ENCODE data around the gene CCDC146. TPM values are rescaled to one million over a fixed set of nuclear protein-coding genes. Genes with fewer than 3 reads are reported as not detected.

The CCDC146 gene
- total RNA-seq, 4 donors from 2014 or later = 35.9 to 51.3 (median 44.3) TPM

- H3K27me3 ChIP-seq = no peaks in the 10 kb centered on the region
- DNase-seq = no peak
- H3K4me1 ChIP-seq = no peaks in the 10 kb centered on the region
- TF ChIP-seq CTCF (IDR thresholded peaks at IDR 0.05) (no peak), POLR2A (IDR thresholded peaks at IDR 0.05) (no peak)
- no peak overlapping the region for H3K27ac ChIP-seq
- intact Hi-C loops (cut with DNase I) = no loop called here
- H3K9me3 ChIP-seq = no peaks in the 10 kb centered on the region
- H3K36me3 ChIP-seq = no peaks in the 10 kb centered on the region
- H3K4me3 ChIP-seq (replicated peaks in 1 of 3) = no peak overlapping the region
Observed at GRCh38 chr7:77254429-77254828, 132.0 kb downstream of the CCDC146 start.

GRCh38 chr7:77254915-77255314 is 132.5 kb downstream of the CCDC146 start:
- DNase-seq = no peak
- H3K27me3 ChIP-seq = no peaks in the 10 kb centered on the region
- no peak overlapping the region for H3K4me3 ChIP-seq (replicated peaks in 1 of 3)
- intact Hi-C loops (cut with DNase I) = no loop called here
- no peaks in the 10 kb centered on the region for H3K4me1 ChIP-seq
- no peak overlapping the region for H3K27ac ChIP-seq
- WGBS, 2 donors = 92% methylated on average over 2 of the region's 2 CpGs
- H3K36me3 ChIP-seq = no peaks in the 10 kb centered on the region
- H3K9me3 ChIP-seq = no peaks in the 10 kb centered on the region
- TF ChIP-seq CTCF (IDR thresholded peaks at IDR 0.05) = no peak
- TF ChIP-seq POLR2A (IDR thresholded peaks at IDR 0.05) = no peak

- WGBS, 2 donors = 87 to 96% methylated on average over 1 of the region's 1 CpG
Observed at GRCh38 chr7:77258014-77258413, 135.6 kb downstream of the CCDC146 start.

GRCh38 chr7:77258593-77258992 is 136.2 kb downstream of the CCDC146 start:
- Histone ChIP-seq H3K27ac (no peak overlapping the region), H3K9me3 (no peaks in the 10 kb centered on the region), H3K36me3 (no peaks in the 10 kb centered on the region), H3K27me3 (no peaks in the 10 kb centered on the region), H3K4me3 (replicated peaks in 1 of 3) (no peak overlapping the region), H3K4me1 (no peaks in the 10 kb centered on the region)
- DNase-seq = no peak
- TF ChIP-seq CTCF (IDR thresholded peaks at IDR 0.05) (no peak), POLR2A (IDR thresholded peaks at IDR 0.05) (no peak)
- intact Hi-C loops (cut with DNase I) = no loop called here
- WGBS, 2 donors = 88 to 91% methylated on average over 6 of the region's 6 CpGs

More at GRCh38 chr7:77258014-77258413, 135.6 kb downstream of the CCDC146 start:
- H3K27me3 ChIP-seq = no peaks in the 10 kb centered on the region
- no peaks in the 10 kb centered on the region for H3K4me1 ChIP-seq
- H3K27ac ChIP-seq = no peak overlapping the region
- intact Hi-C loops (cut with DNase I) = no loop called here
- DNase-seq = no peak
- no peaks in the 10 kb centered on the region for H3K9me3 ChIP-seq
- TF ChIP-seq CTCF (IDR thresholded peaks at IDR 0.05) = no peak
- TF ChIP-seq POLR2A (IDR thresholded peaks at IDR 0.05) = no peak
- H3K4me3 ChIP-seq (replicated peaks in 1 of 3) = no peak overlapping the region
- H3K36me3 ChIP-seq = no peaks in the 10 kb centered on the region

GRCh38 chr7:77262316-77262715 is 139.9 kb downstream of the CCDC146 start:
- H3K9me3 ChIP-seq = no peaks in the 10 kb centered on the region
- no peak overlapping the region for H3K27ac ChIP-seq
- no peak for TF ChIP-seq POLR2A (IDR thresholded peaks at IDR 0.05)
- TF ChIP-seq CTCF (IDR thresholded peaks at IDR 0.05) = no peak
- no peak overlapping the region for H3K4me3 ChIP-seq (replicated peaks in 1 of 3)
- WGBS, 2 donors = 92 to 97% methylated on average over 4 of the region's 4 CpGs
- no peaks in the 10 kb centered on the region for H3K4me1 ChIP-seq
- intact Hi-C loops (cut with DNase I) = no loop called here
- no peaks in the 10 kb centered on the region for H3K36me3 ChIP-seq
- DNase-seq = no peak
- H3K27me3 ChIP-seq = no peaks in the 10 kb centered on the region
